Measurements from ENCODE around the gene ZBTB20.

Gene ZBTB20

DNA sequence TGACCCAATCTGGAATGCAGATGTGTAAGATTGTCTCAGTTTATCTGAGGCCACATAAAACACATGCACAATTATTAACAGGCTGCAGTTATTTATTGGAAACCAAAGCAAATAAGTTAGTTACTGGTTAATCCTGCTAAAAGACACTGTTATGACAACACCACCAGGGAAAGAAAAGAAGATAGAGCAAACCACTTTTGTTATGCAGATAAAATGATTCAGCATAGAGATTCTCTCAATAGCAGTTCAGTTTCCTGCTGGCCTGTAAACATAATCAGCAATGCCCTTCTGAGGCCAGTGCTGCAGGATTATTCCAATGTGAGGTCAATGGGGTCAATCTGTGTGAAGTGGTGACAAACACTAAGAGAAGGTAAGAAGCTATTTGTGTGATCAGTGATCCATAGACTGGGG, 244.4 kb downstream of the ZBTB20 start:
- DNase-seq = no peak

GRCh38 chr3:114900908-114901307, 246.2 kb downstream of the ZBTB20 start:
- DNase-seq = no peak

DNA sequence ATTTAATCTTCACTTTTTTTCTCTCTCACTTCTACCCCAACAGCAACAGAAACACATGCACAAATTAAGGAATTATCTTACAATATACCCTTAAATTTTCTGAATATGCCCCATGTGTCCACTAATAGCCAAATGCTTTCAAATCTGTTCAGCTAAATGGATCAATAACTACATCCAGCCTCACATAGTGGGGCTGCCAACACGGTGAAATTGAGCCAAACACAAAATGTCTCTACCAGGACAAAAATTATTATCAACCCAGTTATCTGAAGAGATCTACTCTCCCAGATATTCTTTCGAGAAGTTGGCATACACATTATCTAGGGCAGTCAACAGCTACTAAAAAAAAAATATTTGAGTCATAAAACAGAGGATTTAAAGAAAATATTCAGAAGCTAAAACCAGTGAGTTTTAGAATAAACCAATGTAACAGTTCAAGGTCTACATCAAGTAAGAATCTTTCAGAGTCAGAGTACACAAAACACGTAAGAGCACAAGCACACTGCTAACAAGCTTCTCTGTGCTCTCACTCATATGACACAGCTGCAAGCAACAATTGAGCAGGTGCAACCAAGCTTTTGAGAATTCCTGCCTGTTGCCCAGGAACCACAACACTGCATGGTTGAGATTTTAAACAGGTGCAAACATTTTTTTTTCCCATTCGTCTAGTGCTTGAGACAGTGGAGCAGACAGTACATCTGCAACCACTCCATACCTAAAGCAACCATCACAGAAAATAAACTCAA, 247.7 kb downstream of the ZBTB20 start:
- DNase-seq = no peak

- no peak for DNase-seq
Observed at GRCh38 chr3:114896978-114897377, 250.1 kb downstream of the ZBTB20 start.

DNA sequence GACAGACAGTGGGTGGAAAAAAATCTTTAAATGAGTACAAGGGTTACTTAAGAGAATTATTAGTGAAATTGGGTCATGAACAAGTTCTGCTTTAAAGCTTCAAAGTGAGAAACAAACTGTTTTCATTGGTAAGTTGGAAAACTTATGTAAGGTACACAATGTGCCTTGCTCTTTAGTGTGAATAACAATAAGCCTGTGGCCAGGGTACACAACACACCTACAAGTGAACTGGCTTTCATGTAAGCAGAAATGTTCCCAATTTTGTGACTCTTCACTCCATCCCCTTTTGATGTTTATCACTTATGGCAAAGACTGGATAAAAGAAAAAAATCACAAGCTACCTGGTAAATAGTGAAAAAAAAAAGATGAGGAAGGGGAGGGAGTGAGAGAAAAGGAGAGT, 253.7 kb downstream of the ZBTB20 start:
- no peak for DNase-seq

DNA sequence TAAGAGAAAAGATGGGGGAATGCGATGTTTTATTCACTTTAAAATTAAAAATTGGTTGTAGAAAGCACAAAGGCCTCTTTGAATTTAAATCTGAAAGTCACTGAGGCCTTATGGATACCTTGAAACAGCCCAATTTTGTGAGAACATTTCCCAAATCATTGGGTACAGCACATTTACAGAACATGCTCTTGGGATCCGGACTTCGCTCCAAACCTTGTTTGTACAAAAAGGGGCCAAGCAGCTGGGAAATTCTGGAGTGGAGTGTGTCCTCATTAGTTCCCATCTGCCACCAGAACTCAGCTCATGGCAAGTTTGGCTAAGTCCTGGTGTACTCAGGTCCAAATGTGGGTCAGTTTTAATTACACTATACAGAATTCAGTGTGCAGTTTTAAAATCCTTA, 254.2 kb downstream of the ZBTB20 start:
- no peak for DNase-seq

DNA sequence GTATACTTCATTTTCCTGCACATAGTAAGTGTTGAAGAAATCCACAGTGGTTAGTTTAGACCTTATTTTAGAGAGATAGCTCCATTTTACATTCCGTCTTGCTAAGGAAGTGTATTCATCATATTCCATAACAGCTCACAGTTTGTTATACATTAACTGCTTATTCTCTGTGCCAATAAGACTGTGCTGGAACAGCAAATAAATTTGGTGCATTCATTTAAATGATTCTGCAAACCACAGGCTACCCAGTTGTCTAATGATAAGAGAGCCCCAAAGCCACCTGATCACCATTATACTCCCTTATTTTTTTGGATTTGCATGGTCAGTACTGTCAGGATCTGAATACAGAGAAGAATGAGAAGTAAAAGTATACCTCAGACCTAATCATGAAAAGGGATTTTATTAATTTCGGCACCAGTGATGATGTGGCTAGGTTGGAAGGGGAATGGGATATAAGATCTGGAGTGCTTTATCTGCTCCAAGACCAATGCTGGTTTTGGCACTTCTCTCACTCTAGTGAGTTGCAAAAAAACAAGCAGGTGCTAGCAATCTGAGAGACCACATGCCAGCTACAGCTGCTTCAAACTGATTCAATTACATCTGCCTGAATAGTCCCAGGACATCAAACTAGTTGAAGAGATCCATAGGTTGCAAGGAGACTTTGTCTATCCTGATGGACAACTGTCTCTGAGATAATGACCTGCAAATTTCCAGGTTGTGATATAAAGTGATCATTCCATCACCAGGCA, 254.8 kb downstream of the ZBTB20 start:
- DNase-seq = no peak

- no peak for DNase-seq
Observed at GRCh38 chr3:114887806-114888205, 259.3 kb downstream of the ZBTB20 start.

GRCh38 chr3:114886905-114887304, 260.2 kb downstream of the ZBTB20 start:
- DNase-seq = no peak

DNA sequence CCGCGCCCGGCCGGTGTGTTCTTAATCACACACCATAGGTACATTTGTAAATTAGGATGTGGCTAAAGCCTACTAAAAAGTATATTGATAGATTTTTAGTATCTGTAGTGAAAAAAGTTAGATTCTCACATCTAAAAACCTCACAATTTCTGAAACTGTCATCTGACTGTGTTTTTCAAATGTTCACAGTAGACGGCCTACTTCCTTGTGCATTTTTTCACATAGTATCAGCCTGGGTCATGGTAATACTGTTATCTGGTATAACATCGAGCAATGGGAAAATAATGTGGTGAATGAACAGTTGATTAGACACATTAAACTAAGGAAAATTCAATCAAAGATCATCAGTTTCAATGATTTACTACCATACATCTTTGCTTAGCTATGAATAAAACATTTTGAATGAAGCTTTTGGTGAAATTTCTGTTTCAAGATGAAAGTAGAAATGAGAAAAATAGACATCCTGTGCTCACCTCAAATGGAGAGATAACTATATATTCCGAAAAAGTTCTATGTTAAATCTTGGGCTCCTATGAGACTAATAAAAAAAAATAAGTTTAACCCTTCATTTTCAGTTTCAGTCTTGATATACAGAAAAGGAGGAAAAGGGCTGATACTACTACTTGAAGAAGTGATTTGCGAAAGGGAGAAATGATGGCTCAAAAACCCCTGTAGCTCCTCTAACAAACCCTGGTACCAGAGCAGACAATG, 262.7 kb downstream of the ZBTB20 start:
- DNase-seq = no peak

DNA sequence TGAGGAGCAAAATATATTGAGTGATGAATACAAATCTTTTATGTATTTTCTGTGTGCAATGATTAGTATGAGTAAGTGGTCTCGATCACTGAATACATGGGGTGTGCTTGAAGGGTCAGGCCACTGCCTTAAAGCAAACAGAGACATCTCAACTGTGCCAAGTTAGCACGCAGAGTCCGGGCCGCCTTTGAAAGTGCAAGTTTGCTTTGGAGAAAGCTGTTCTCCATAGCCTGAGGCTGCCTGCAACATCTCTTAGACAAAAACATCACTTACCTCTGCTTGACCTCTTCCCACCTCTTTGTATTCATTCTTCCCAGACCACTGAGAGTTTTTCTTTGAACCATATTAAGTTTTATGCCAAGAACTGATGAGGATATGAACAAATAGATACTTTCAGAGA, 267.0 kb downstream of the ZBTB20 start:
- no peak for DNase-seq

- no peak for DNase-seq
Observed at GRCh38 chr3:114879059-114880031, 267.7 kb downstream of the ZBTB20 start.

GRCh38 chr3:114878114-114878839, 268.8 kb downstream of the ZBTB20 start:
- no peak for DNase-seq

GRCh38 chr3:114877378-114878113, 269.5 kb downstream of the ZBTB20 start:
- DNase-seq = no peak

DNA sequence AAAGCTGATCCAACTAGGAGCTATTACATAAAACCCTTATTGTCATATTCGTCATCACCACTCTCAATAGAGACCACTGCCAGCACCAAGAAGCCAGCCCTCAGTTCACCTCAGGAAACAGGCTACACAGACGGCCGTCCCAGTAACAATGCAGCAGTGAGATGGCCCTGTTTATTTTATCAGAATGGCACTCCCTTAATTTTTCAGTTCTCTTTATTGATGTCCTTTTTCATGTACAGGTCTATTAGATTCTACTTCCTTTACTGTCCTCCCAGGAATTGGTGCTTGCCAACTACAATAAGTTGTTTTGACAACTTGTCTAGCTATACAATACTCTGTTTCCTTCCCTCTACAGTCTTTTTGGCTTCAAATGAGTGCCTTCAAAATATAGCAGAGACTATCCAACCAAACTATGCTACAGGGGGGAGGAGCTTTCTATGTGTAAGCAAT, 272.5 kb downstream of the ZBTB20 start:
- no peak for DNase-seq

DNA sequence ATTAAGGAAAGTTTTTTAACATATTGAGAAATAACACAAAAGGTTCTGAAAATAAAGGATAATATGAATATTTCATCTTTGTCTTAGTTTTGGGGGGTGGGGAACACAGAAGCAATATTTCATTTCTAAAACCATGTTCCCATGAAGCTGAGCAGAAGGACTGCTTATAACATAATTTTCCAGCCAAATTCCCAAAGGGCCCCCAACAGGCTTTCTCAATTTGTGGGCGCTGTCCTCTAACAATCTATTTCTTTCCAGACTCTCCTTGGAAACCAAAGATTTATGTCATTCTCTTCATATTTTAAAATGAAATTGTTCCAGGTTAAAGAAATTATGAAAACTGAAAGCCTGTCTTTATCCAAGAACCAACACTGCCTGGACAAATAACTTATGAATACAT, 273.5 kb downstream of the ZBTB20 start:
- no peak for DNase-seq

DNA sequence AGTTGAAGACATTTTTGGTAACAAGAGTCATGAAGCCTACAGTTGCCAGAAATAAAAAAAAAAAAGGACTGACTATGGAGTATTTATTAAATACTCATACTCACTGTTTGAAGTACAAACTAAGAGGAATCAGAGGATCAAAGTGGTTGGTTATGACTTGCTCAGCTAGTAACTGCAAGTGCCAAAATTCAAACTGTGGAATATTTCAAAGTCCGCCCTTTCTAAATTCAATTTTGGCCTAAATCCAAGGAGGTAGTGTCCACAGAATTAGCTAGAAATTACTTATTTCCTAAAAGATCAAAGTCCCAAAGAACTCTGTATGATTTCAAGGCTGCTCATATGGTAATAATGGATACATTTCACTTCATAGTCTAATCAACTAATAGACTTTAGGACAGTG, 274.5 kb downstream of the ZBTB20 start:
- DNase-seq = no peak

DNA sequence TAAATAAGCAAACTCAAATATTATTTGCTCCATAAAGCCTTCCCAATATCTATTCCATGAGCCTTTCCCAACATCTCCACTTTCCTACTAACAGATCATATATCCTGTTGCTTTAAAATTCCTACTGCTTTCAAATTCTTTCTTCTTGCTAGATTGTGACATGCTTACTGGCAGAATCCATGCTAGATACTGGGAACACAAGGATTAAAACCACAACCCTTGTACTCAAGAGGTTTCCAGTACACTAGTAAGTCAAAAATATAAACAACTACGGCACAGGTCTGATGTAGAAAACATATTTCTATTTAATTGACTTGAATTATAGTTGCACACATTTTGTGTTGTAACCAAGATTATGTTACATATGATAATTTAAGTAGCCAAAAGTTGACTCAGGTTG, 275.0 kb downstream of the ZBTB20 start:
- DNase-seq = no peak

GRCh38 chr3:114867835-114868503, 279.1 kb downstream of the ZBTB20 start:
- no peak for DNase-seq

DNA sequence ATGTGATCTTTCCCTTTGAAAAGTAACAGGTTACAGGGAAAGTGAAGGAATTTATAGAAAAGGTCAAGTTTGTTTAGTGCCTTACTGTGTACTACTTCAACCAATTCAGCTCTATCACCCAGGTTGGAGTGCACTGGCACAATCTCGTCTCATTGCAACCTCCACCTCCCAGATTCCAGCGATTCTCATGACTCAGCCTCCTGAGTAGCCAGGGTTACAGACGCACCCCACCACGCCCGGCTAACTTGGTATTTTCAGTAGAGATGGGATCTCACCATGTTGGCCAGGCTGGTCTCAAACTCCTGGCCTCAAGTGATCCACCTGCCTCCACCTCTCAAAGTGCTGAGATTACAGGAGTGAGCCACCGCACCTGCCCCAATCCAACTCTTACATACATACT, 279.7 kb downstream of the ZBTB20 start:
- DNase-seq = no peak

GRCh38 chr3:114866430-114866829, 280.7 kb downstream of the ZBTB20 start:
- DNase-seq = no peak
